ENCODE data around the gene C1orf105.
A peak's percentile ranks its signal among the peaks of the same experiment; 100 is the strongest.
"Not testable (repeated sequence)": the region's sequence is repeated elsewhere in the genome, so short reads cannot be mapped to it uniquely, and the experiment has no call there.

Gene C1orf105

GRCh38 chr1:172492421-172492820 is 71.9 kb downstream of the C1orf105 start:
- TF ChIP-seq CTCF (IDR thresholded peaks at IDR 0.05; ENCODE audit: low read depth, low read length), result no peak
- DNase-seq (ENCODE audit: low read depth, low spot score), result no peak
- in situ Hi-C loops (cut with HindIII; ENCODE audit: low sequenced_read_pairs), result no loop called here
- no peak overlapping the region for H3K4me3 ChIP-seq (ENCODE audit: low read depth, low read length)

GRCh38 chr1:172494166-172494565 is 73.7 kb downstream of the C1orf105 start:
- no peak for TF ChIP-seq CTCF (IDR thresholded peaks at IDR 0.05; ENCODE audit: low read depth, low read length)
- no peak for DNase-seq (ENCODE audit: low read depth, low spot score)
- no peak overlapping the region for H3K4me3 ChIP-seq (ENCODE audit: low read depth, low read length)
- in situ Hi-C loops (cut with HindIII; ENCODE audit: low sequenced_read_pairs), result no loop called here

- DNase-seq (ENCODE audit: low read depth, low spot score); H3K4me3 ChIP-seq (ENCODE audit: low read depth, low read length); in situ Hi-C loops (cut with HindIII; ENCODE audit: low sequenced_read_pairs): not testable (repeated sequence)
Observed at GRCh38 chr1:172496127-172496526, 75.6 kb downstream of the C1orf105 start.

GRCh38 chr1:172496678-172497077 is 76.2 kb downstream of the C1orf105 start:
- no peak for DNase-seq (ENCODE audit: low read depth, low spot score)
- TF ChIP-seq CTCF (IDR thresholded peaks at IDR 0.05; ENCODE audit: low read depth, low read length), result no peak
- no peak overlapping the region for H3K4me3 ChIP-seq (ENCODE audit: low read depth, low read length)
- in situ Hi-C loops (cut with HindIII; ENCODE audit: low sequenced_read_pairs), result no loop called here

- in situ Hi-C loops (cut with HindIII; ENCODE audit: low sequenced_read_pairs), result no loop called here
- TF ChIP-seq CTCF (IDR thresholded peaks at IDR 0.05; ENCODE audit: low read depth, low read length), result no peak
- H3K4me3 ChIP-seq (ENCODE audit: low read depth, low read length), result no peak overlapping the region
- peak; percentile 4 for DNase-seq (ENCODE audit: low read depth, low spot score)
Observed at GRCh38 chr1:172497230-172497629, 76.7 kb downstream of the C1orf105 start.

GRCh38 chr1:172498857-172499256 is 78.4 kb downstream of the C1orf105 start:
- DNase-seq (ENCODE audit: low read depth, low spot score), result no peak
- TF ChIP-seq CTCF (IDR thresholded peaks at IDR 0.05; ENCODE audit: low read depth, low read length), result no peak
- H3K4me3 ChIP-seq (ENCODE audit: low read depth, low read length), result no peak overlapping the region
- in situ Hi-C loops (cut with HindIII; ENCODE audit: low sequenced_read_pairs), result no loop called here

GRCh38 chr1:172499636-172500141 is 79.2 kb downstream of the C1orf105 start:
- no peak overlapping the region for H3K4me3 ChIP-seq (ENCODE audit: low read depth, low read length)
- DNase-seq (ENCODE audit: low read depth, low spot score), result no peak
- in situ Hi-C loops (cut with HindIII; ENCODE audit: low sequenced_read_pairs), result no loop called here
- TF ChIP-seq CTCF (IDR thresholded peaks at IDR 0.05; ENCODE audit: low read depth, low read length), result no peak
